GF-D8 (cell line): ENCODE measurements around the gene SH3PXD2B.
"Not testable (repeated sequence)": the region's sequence is repeated elsewhere in the genome, so short reads cannot be mapped to it uniquely, and the experiment has no call there.

Source experiments
- DNase-seq: peaks from one replicate; lab custom pipeline; 2025; lab: John Stamatoyannopoulos, UW

The SH3PXD2B gene

DNA sequence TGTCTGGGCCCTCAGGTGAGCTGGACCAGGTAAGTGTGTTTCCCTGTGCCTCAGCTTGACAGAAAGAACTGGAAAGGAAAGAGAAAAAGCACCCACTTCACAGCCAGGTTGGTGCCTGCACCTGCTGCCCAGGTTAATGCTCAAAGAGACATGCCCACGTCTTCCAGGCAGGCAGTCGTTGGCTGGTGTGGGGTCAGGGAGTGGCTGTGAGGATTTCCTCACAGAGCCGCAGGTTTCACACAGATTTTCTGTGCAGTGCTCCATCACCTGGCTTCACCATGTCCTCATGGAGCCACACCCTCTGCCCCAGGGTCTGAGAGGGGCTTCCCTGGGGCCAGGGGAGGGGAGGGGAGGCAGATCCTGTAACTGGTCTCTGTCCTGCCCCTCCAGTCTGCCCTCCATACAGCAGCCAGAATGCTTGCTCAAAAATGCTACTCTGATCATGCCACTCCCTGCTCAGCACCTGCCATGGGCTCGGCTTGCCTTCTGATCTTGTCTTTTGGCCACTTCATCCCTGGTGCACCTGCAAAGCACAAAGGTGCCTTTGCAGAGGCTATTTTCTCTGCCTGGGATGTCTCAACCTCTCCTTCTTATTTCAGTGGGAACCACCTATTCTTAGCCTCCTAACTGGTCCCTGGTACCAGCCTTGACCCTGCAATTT lies 88.2 kb downstream of the SH3PXD2B start:
- DNase-seq, result no peak

DNA sequence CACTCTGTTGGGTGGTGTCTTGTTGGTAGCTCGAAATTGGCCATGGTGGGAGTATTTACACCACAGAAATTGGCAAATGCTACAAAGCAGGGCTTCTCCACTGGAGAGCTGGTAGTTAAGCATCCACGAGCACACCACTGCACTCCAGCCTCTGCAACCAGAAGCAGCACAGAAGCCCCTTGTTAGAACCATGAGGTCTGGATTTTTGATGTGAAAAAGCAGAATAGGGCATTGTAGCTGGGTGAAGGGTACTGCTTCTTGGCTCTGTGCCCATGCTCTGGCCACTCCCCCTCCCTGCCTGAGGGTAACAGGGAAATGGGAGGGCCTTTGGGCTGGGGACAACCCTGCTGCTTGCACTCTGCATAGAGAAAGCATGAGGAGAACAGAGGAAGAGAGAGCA lies 89.6 kb downstream of the SH3PXD2B start:
- DNase-seq, result no peak

DNA sequence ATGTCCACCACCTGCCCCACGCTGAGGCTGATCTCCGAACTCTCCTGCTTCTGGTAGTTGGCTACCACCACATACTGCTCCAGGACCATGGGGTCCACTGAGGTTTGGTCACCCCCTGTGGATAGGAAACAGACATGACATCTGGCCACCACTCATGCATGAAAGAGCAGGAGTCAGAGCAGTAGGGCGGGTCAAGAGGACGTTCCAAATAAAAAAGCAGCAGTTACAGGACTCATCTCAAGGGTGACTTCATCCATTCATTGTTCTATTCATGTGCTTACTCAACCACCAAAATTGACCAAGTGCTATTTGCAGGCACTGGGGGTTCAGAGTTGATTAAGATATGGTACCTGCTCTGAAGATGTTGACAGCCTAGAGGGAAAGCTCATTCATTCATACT lies 91.6 kb downstream of the SH3PXD2B start:
- no peak for DNase-seq

DNA sequence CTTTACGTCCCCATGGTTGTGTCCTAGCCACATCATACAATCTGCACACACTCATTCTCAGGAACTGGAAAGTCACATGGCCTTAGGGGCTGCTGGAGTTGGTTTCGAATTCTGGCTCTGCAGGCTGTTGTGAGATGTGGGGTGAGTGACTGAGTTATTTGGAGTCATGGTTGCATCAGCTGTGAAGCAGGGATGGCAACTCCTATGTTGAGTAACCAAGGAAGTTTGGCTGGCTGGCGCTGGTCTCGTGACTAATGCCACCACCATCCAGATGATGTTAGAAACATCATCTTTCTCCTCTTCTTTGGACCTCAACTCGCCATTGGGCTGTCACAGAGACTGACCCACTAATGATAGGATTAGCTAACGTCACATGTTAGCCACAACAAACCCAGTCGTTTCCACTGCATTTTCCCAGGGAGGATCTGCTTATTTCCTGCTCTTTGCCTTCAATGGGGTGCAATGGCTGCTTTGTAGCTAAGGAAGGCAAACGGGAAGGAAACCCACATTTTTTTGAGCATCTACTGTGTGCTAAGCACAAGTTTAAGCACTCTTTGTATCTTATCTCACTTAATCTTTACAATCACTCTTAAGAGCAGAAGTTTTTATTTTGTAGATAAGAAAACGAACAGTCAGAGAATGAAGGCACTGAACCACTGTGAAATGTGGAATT lies 92.6 kb downstream of the SH3PXD2B start:
- DNase-seq, result no peak

DNA sequence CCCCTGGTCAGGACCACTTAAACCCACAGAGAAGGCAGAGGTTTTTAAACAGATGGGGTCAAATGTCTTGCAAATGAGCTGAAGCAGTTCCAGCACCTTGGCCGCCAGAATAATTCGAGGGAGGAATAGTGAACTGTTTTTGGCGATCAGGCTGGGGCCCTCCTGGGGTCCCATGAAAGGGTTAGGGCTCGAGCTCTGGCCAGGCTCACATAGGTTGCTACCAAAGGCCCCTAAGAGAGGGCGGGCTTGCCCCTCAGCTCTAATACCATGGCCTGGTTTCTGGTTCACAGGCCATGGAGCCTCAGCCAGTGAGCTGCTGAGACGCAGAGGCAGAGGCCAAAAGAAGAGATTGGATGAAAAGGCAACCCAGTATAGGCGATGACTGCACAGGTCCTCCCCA lies 96.0 kb downstream of the SH3PXD2B start:
- no peak for DNase-seq

DNA sequence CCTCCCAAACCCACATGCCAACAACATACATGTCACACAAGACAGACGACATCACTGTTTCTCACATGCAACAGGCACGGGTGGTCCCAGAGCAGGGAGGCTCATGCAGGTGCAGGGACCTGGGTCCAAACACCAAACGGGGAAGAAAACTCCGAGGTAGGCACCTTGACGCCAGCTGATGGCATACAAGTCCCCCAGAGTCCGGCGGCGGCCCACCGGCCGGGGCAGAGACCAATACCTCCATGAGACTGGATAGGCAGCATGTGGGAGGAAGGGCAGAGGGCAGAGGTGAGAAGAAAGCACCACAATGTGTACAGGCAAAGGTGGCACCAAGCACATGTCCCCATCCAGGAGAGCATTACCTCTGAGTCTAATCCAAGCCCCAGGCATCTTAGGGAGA lies 97.8 kb downstream of the SH3PXD2B start:
- DNase-seq, result no peak

DNA sequence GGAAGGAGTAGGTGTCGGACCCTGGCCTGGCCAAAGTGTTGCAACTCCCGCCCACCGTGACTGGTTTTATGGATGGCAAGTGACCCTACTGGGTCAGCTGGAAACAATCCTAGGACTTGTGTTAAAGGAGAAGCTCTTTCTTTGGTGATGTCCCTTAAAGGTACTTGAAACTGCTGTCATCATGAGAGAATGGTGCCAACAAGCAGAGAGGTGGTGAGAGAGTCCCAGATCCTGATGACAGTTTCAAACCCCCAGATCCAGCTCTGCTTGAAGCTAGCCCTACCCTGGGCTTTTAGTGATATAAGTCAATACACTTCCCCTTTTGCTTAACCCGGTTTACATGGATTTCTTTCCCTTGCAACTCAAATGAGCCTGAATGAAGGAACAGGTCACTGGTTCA lies 98.3 kb downstream of the SH3PXD2B start:
- DNase-seq, result no peak

DNA sequence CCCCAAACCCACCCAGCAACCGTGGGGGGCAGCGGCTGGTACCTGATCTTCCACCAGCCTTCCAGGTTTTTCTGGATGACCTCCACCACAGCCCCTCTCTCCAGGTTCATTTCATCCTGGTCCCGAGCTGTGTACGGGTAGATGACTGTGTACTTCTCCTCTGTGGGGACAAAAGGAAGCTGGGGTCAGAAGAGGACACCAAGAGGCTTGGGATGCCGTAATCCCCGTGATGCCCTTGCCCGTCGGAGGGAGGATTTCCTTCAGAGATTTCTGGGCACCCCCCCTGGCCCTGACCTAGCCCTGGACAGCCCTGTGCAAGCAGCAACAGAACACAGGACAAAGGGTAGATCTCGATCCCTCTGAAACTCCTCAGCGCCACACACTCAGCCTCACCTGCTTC lies 100.5 kb downstream of the SH3PXD2B start:
- DNase-seq, result no peak

DNA sequence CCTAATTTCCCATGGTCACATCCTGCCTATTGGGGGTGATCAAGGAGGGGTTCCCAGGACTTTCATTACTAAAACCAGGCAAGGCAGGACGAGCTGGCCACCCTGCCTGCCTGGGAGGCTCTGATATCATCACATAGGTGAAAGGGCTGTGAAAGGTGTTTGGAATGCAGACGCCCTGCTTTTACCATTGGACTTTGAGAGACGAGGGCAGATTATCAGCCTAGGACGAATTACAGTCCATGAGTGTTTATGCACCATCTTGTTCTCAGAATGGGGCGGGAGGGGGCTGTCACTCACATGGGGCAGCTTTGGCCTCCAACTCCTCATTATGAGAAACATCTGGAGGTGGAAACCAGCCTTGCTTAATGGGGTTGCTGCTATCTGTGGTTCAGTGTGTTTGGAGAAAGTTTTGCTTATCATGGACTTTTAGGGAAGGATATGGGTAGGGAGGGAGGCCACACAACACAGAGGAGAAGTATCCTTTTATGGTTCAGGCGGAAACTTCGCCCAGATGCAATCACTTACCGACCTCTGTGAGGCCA lies 101.0 kb downstream of the SH3PXD2B start:
- no peak for DNase-seq

DNA sequence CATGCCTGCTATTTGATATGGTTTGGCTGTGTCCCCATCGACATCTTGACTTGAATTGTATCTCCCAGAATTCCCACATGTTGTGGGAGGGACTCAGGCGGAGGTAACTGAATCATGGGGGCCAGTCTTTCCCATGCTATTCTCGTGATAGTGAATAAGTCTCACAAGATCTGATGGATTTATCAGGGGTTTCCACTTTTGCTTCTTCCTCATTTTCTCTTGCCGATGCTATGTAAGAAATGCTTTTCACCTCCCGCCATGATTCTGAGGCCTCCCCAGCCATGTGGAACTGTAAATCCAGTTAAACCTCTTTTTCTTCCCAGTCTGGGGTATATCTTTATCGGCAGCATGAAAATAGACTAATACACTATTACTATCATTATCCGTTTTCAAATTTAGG lies 101.8 kb downstream of the SH3PXD2B start:
- not testable (repeated sequence) for DNase-seq

DNA sequence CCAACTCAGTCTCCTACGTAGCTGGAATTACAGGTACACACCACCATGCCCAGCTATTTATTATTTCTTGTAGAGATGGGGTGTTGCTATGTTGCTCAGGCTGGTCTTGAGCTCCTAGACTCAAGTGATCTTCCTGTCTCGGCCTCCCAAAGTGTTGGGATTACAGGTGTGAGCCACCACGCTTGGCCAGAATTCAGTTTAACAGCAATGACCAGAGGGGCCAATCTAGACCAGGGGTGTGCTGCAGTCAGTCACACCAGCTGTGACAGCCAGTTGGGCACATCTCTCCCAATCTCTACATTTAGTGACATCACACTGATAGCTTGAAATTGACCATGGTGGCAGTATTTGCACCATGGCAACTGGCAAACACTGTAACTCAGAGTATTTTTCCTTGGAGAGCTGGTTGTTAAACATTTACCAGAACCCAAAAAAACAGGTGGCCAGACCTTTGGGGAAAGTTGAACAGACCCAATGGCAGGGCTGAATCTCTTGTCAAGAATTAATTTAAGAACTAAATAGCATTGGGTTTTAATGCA lies 103.0 kb downstream of the SH3PXD2B start:
- DNase-seq, result no peak

DNA sequence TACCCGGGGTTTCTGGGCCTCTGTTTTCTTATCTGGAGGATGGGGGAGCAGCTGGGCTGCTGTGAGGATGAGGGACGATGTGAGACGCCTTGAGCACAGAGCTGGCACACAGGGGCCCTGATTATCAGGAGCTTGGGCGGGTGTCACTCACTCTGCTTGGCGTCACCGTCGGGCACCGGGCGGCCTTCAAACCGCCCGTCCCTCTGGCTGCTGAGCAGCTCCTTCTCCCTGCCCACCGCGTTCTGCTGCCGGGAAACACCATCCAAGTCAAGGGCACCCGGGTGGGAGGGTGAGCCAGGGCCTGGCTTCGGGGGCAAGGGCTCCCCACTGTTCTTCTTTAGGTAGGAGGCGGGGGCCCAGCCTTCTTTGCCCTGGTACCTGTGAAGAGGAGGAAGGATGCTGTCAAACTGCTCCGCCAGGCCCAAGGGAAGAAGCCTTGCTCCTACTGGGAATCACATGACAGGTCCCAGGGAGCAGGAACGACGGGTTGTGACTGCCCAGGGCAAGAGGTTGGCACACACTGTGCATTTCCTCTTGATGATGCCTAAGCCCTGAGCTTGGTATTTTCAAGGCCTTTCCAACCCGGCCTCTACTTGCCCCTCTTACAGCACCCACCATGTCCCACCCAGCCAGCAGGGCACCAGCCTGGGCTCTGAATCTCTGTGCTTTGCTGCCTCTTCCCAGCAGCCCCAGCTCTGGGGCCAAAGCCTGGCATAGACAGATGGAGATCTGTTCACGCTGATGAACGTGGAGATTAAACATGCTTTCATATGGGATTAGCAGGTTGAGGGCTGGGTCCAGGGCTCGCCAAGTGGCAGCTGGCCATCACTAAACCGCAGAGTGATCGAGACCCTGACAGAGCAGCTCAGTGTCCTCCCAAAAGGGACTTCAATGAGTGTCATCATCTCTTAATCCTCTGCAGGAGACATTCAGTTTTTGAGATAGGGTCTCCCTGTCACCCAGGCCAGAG lies 103.8 kb downstream of the SH3PXD2B start:
- no peak for DNase-seq

DNA sequence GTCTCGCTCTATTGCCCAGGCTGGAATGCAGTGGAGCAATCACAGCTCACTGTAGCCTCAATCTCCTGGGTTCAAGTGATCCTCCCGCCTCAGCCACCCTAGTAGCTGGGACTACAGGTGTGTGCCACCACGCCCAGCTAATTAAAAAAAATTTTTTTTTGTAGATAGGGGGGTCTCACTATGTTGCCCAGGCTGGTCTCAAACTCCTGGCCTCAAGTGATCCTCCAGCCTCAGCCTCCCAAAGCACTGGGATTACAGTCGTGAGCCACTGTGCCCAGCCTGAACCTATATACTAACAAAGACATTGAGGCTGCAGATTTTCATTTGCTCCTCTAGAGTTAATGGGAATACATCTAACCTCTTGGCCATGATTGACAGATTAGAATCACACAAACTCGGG lies 105.6 kb downstream of the SH3PXD2B start:
- not testable (repeated sequence) for DNase-seq

DNA sequence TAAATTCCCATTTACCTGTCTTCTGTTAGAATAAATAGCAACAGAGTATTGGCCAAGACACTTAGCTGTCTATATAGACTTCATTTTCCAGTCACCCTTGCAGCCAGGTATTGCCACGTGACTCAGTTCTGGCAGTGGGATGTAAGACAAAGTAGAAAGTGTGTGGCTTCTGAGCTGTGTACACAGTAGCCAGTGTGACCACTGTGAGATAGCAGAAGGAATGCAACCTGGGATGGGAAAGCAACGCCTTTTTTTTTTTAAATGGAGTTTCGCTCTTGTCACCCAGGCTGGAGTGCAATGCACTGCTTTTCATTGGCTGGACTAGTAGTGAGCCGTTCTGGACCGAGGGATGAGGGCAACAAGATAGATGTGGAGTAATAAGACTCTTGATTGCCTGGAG lies 106.2 kb downstream of the SH3PXD2B start:
- no peak for DNase-seq

DNA sequence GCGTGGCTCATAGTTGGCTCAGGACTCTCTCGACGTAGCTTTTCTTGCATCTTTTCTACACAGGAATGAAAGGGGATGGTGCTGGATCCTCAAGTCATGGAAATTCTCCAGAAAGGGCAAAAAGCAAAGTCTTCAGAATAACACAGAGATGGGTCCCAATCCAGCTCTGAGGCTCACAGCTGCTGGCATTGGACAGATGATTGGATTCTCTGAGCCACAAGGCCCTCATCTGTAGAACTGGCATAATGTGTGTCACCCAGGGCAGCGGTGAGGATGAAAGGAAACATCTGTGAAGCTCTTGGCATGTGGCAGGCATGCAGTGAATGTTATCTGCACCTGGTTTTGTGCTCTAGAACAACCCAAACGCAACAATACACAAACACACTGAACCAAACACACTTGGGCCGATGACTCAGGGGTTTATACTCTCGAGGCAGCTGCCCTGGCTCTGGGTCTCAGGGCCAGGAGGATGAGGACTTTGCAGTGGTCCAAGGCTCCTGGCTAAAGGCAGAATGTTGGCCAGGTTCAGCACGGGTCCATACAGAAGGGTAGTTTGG lies 106.8 kb downstream of the SH3PXD2B start:
- no peak for DNase-seq

DNA sequence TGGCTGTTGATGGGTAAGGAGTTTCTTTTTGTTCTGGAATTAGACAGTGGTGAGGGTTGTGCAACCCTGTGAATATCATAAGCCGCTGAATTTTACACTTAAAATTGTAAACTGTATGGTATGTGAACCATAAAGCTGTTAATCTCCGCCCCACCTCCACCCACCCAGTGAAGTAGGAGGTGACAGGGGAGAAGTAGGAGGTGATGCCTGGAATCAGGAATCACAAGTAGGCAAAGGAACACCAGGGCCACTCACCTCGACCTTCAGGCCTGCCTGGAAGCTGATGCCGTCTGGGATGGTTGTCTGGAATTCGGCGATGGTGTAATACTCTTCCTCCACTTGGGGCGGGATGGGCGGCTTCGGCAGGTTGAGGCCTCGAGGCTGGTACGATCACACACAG lies 108.4 kb downstream of the SH3PXD2B start:
- no peak for DNase-seq

DNA sequence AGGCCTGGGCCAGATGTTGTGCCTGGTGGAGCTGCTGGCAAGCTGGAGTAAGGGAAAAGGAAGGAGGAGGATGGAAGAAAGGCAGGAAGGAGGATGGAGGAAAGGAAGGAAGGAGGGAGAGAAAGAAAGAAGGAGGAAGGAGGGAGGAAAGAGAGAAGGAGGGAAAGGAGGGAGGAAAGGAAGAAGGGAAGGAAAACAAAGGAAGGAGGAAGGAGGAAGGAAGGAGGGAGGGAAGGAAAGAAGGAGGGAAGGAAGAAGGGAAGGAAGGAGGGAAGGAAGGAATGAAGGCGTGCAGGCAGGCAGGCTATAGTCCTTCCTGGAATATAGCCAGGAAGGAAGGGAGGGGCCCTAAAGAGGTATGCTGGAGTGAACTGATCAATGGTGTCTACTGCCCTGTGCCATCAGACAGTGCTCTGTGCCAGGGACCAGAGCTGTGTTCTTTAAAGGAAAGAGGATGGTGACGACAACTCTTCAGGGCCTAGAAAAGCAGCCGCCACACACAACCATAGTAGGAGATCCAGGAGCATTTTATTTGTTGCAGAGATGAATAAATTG lies 109.4 kb downstream of the SH3PXD2B start:
- no peak for DNase-seq

DNA sequence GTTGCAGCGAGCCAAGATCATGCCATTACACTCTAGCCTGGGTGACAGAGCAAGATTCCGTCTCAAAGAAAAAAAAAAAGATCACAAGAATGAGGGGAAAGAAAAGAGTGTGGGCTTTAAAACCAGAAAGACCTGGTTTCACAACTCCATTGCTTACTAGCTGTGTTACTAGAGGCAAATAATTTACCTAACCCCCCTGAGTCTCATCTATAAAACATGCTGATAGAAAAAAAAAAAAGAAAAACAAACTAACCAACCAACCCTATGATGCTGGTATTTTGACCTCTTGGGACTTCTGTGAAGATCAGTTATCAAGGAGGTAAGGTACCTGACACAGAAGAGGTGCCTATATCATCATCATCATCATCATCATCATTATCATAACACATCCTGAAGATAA lies 110.6 kb downstream of the SH3PXD2B start:
- no peak for DNase-seq

DNA sequence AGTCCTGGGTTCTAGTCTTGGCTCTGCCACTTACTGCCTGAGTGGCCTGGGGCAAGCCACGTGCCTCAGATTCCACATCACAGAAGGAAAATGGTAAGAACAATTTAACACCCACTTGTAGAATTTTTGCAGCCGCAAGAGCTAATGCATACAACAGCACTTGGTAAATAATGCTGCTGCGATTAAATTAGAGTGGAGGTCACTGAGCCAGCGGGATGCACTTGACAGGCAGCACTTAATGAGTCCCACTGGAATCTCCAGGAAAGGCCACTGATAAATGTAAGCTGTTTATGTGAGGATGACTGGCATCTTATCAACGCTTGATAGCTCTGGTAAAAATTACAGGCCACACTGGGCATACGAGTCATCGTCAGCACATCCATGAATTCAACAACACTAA lies 111.4 kb downstream of the SH3PXD2B start:
- no peak for DNase-seq

DNA sequence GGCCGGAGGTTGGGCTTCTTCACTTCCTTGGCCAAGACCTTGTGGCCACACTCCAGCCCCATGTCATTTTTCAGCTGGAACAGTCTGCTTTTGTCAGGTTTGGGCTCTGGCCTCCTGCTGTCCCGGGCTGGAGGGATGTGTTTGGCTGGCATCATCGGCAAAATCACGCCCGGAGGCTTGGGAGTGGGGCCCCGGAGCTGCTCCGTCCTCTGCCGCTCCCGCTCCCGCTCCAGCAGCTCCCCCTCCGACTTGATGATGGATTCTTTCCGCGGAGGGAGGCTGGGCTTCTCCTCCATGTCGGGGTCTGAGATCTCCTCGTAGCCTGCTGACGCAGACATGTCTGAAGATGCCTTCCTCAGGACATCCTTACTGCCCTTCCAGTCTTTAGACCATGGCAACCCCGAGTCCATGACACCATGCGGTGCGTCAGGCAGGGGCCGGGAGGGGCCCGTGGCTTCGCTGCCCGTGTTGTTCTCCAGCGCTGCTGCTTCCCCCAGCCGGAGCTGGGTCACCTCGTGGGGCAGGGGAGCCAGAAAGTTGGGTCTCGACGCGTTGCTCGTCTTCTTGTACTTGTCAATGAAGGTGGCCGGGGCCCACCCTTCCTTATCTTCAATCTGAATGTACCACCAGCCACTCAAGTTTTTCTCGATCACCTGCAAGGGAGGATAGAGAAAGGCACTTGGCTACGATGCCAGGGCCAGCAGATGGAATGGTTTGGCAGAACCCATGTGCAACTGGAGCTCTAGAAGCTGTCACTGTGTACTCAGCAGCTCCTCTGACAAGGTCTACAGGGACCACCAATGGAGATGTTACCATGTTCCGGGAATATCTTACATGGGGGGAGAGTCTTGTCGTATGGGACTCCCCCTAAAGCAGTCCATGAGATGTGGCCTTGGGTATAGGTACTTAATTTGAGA lies 114.8 kb downstream of the SH3PXD2B start:
- DNase-seq, result no peak
